ENCODE results near the gene C8B. TPM values are rescaled to one million over a fixed set of nuclear protein-coding genes. Genes with fewer than 3 reads are reported as not detected.

The C8B gene
- total RNA-seq = not detected in 2 replicates

- no peak for DNase-seq (ENCODE audit: low read depth in 2 of 2)
Observed at GRCh38 chr1:56965916-56966697, at the start of gene C8B. Gene C8B, minus strand, starts transcription at chr1:56966015. Its CDS starts 67 bp downstream, at chr1:56965948.

- DNase-seq (ENCODE audit: low read depth in 2 of 2) = no peak
Observed at GRCh38 chr1:57015071-57015470, 49.3 kb upstream of the C8B start.

- no peak for DNase-seq (ENCODE audit: low read depth in 2 of 2)
Observed at GRCh38 chr1:57013522-57013921, 47.7 kb upstream of the C8B start.

- DNase-seq (ENCODE audit: low read depth in 2 of 2) = no peak
Observed at GRCh38 chr1:57012315-57012714, 46.5 kb upstream of the C8B start.

GRCh38 chr1:57010511-57010910, 44.7 kb upstream of the C8B start:
- no peak for DNase-seq (ENCODE audit: low read depth in 2 of 2)

GRCh38 chr1:57007948-57008347, 42.1 kb upstream of the C8B start:
- no peak for DNase-seq (ENCODE audit: low read depth in 2 of 2)

- no peak for DNase-seq (ENCODE audit: low read depth in 2 of 2)
Observed at GRCh38 chr1:57007472-57007871, 41.7 kb upstream of the C8B start.

GRCh38 chr1:57003398-57004139, 37.8 kb upstream of the C8B start:
- no peak for DNase-seq (ENCODE audit: low read depth in 2 of 2)

- no peak for DNase-seq (ENCODE audit: low read depth in 2 of 2)
Observed at GRCh38 chr1:56995414-56996100, 29.7 kb upstream of the C8B start.

- DNase-seq (ENCODE audit: low read depth in 2 of 2) = no peak
Observed at GRCh38 chr1:56993475-56993874, 27.7 kb upstream of the C8B start.

GRCh38 chr1:56992318-56993125, 26.7 kb upstream of the C8B start:
- DNase-seq (ENCODE audit: low read depth in 2 of 2) = no peak

- no peak for DNase-seq (ENCODE audit: low read depth in 2 of 2)
Observed at GRCh38 chr1:56991576-56991975, 25.8 kb upstream of the C8B start.

GRCh38 chr1:56986397-56986796, 20.6 kb upstream of the C8B start:
- no peak for DNase-seq (ENCODE audit: low read depth in 2 of 2)

- DNase-seq (ENCODE audit: low read depth in 2 of 2) = no peak
Observed at GRCh38 chr1:56985857-56986256, 20.0 kb upstream of the C8B start.

- no peak for DNase-seq (ENCODE audit: low read depth in 2 of 2)
Observed at GRCh38 chr1:56983484-56983883, 17.7 kb upstream of the C8B start.

GRCh38 chr1:56979986-56980755, 14.4 kb upstream of the C8B start:
- no peak for DNase-seq (ENCODE audit: low read depth in 2 of 2)

GRCh38 chr1:56978819-56979218, 13.0 kb upstream of the C8B start:
- no peak for DNase-seq (ENCODE audit: low read depth in 2 of 2)

- no peak for DNase-seq (ENCODE audit: low read depth in 2 of 2)
Observed at GRCh38 chr1:56977910-56978309, 12.1 kb upstream of the C8B start.

- DNase-seq (ENCODE audit: low read depth in 2 of 2) = no peak
Observed at GRCh38 chr1:56975446-56975845, 9.6 kb upstream of the C8B start.

- no peak for DNase-seq (ENCODE audit: low read depth in 2 of 2)
Observed at GRCh38 chr1:56973923-56974742, 8.3 kb upstream of the C8B start.
